Left cardiac atrium (tissue), 4 donors: ENCODE measurements around the gene NCBP2L. TPM values are rescaled to one million over a fixed set of nuclear protein-coding genes. Genes with fewer than 3 reads are reported as not detected.

Experiments used
- ATAC-seq, 2 donors: fragments of 200-7000 bp; cut with Tn5 transposase; one replicate each; pipeline ENCODE4 v1.9.1; 2020; ENCODE audit warnings: mild to moderate bottlenecking in 2 of 2, moderate library complexity in 2 of 2
- DNase-seq: peaks from one replicate; pipeline ENCODE4 v3.0.0-alpha.2; 2020
- intact Hi-C, 2 donors: fragments of 100-400 bp; cut with DNase I; formaldehyde crosslinking; loops; one replicate each; pipeline versions ENCODE4 v1.14.1 to v1.15.1; 2022 to 2023
- long read RNA-seq: library from polyadenylated mRNA; unstranded; transcript quantifications from one replicate; pipeline ENCODE4 v2.0.0, GENCODE V29; 2021
- total RNA-seq, 2 donors: library from RNA; stranded (reverse); fragmentation: NEBNext Ultra II Directional; extraction: Animal tissue kit (Norgen Biotek cat#: 25700); gene quantifications; one replicate each; pipeline ENCODE4 v1.2.1, GENCODE V29; 2021
- donor health status: DM: no; HTN: yes; CAD: no.
- donor health status: DM: no; HTN: yes; CAD: no; lungs with severe emphysema.
- donor health status: DM: yes; HTN: yes; CAD: no.
- donor health status: Dilated cardiomyopathy.

The NCBP2L gene
- not detected for total RNA-seq
- long read RNA-seq = 0 reads

DNA sequence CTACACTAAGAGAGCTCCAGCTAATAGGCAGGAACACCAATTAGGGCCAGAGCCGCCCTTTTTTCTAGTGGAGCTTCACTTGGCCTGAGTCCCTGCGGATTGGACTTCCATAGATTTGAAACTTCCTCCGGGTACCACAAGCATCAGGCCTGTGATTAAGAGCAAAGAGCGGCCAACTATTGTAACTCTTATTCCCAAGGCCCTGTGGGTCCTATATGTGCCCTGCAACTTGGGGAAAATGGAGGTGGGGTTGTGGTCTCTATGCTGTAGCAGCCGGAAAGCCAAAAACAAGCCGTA lies at the start of gene NCBP2L:
TSS of gene NCBP2L (plus strand) at position 198 of the 297 bp plus-strand sequence. CDS start 16,488 bp downstream, outside the sequence.
- intact Hi-C loops = loop anchor here (2.0 to 5.0 kb wide), 3 partner anchors 60 to 119 kb away; no protein-coding TSS in a partner anchor
- DNase-seq (no peak), ATAC-seq (no peak)

DNA sequence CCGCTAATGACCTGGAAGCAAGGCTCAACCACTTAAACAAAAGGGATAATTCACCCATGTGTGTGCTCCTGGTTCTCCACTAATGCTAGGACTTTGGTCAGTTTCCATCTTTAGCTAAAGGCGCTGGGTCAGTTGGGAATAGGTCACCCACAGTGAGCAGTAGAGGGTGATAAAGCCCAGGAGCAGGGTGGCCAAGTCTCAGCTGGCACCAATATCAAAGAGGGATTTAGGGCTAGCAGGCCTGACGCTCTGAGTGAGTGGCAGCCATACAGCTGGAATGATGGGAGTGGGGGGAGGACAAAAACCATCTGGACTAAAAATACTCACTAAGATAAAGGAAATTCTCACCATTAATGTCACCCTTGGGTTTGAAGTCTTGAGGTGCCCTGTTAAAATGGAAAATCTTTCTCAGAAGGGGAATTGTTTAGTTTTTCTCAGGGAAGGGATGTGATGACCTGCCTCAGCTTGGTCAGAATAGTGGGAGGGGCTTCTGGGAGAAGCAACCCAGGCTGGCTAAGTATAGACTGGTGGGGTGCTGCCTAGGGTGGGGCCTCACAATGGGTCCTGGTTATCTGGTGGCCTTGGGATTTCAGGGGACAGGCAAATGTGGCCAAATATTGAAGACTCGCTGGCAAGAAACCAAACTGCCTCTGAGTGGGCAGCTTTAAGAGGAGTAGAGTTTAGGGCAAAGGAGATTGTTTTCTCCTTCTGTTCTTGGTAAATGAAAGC lies 49.0 kb upstream of the NCBP2L start:
- peak; percentile 42 to 49 for ATAC-seq
- intact Hi-C loops = loop anchor here in 1 of 2 donors (5.0 kb wide), 1 partner anchor 39 kb away; no protein-coding TSS in a partner anchor
- DNase-seq = no peak

DNA sequence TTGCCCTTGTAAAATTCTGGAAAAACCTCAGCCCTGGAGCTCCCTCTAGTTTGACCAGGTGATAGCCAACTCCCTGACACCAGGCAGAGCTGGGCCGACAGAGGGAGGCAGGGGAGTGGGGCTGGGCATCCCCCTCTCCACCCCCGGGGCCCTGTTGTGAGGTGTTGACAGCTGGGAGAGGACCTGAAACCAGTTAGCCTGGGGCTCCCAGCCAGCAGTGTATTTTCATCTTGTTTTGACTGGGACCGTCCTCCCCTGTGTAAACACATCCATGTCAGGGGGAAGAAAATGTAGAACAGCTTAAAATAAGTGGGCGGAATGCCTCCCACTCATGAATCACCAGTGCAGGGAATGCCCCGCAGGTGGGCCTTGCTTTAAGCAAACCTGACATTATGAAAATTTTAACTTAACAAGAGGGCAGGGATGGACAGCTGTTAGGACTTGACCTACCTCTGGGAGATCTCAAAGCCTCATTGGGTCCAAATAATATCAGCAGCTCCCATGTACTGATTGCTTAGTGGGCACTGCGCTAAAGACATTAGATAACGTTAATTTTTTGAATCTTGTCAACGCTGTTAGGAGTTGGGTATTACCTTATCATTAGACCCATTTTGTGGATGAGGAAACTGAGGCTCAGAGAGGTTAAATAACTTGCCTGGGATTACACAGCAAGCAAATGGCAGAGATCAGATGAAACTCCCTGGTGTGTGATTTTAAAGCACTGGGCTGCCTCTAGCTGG lies 47.8 kb upstream of the NCBP2L start:
- DNase-seq (no peak), ATAC-seq (peak; percentile 72 to 75)
- intact Hi-C loops = loop anchor here in 1 of 2 donors (5.0 kb wide), 1 partner anchor 38 kb away; no protein-coding TSS in a partner anchor

DNA sequence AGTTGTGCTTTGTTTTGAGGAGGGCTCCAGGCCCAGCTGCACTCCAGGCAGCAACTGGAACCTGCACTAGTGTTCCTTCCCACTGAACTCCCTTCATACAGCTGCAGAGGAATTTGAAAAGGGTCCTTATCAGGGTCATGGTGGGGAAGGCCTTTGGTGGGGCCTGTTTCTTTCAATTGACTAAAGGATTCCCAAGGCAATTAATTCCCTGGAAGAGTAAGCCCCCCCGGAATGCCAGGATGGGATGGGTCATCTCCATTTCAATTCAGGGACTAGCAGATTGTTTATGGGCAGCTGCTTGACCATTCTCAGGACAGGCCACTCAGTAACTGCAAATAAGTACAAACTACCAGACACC lies 47.3 kb upstream of the NCBP2L start:
- no peak for ATAC-seq
- DNase-seq = no peak
- intact Hi-C loops = no loop called here

DNA sequence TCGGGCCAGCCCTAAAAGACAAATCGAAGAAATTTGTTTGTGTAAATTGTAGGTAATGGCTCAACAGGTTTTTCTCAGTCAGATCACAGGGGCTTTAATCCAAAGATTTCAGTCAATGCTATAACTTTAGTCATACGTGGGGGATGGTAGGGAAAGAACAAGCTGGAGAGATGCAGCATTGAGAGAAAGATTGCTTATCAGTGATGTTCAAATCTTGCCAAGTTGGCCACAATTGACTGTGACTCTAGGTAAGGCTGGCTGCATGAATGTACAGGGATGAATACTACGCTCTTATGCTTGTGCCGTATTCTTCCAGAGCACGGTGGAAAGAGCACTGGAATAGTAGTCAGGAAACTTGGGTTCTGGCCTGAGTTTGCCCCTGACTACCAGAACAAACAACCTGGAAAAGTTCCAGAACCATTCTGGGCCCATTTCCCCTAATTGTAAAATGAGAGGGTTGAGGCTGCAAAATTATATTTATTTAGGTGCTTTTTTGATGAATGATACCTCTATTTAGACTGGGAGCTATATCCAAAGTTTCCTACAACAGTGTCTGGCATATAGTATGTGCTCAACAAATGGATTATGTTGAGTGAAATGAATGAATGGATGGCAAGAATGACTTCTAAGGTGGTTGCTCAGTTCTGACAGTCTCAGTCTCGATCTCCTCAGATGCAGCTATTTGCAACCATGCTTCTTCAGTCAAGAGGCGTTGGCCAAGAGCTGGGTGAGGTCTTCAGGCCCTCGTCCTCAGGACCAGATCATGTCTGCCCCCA lies 46.4 kb upstream of the NCBP2L start:
- no peak for ATAC-seq
- no peak for DNase-seq
- intact Hi-C loops = no loop called here

DNA sequence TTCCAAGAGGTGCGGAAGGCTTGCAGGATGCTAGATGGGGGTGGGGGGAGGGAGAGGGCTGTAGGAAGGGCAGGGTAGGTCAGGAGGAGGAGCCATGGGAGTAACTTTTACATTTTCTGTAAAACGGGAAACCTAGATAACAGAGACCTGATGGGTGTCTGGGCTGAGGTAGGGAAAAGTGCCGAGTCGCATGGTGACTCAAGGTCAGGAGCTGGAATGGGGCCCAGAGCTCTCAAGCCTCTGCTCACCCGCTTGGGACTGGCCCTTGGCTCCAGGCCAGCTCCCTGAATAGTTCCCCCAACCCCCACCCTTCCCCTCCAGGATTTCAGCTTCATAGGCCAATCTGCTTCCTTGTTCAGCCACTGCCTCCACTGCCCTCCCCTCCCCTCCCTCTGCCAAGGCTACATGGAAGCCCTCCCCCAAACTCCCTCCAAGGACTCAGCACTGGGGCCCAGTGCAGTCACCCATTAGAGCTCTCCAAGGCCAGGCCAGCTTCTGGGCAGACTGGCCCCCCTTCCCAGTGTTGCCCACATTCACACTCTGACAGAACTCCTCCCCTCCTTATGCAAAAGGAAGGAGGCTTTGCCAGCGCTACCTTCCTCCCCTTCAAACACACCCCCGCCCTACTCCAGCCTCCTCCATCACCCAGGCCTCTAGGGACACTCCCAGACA lies 45.6 kb upstream of the NCBP2L start:
- intact Hi-C loops = no loop called here
- DNase-seq = peak; percentile 90
- ATAC-seq = peak; percentile 84 to 88

DNA sequence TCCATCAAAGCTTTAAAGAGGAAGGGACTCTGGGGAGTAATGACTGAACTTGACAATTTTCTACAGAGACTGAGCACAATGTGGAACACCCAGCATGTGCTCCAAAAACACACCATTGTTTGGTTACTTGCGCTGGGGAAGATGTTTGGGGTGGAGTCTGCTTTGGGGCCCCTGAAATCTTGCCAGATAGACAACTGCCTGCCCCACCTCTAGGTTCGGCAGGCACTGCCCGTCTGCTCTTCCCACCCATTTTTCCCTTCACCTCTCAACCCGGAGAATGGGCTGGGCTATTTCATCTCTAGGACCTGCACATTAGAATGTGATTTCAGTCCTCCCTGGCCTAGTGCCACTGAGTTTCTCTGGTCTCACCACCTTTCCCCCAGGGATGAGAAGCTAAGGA lies 43.8 kb upstream of the NCBP2L start:
- intact Hi-C loops = no loop called here
- no peak for DNase-seq
- no peak for ATAC-seq

DNA sequence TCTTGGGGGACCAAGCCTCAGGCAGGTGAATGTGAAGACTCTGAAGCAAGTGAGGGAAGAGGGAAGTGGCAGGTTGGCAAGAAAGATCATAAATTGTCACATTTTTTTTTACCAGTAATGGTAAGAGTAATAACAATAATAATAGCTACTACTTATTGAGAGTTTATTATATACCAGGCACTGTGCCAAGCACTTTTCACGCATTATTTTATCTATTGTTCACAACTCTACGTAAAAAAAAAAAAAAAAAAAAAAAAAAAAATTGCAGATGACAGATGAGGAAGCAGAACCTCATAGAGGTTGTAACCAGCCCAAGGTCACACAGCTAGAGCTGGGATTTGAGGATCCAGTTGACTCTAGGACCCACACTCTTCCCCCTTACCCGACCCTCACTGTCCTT lies 42.9 kb upstream of the NCBP2L start:
- ATAC-seq = no peak
- intact Hi-C loops = no loop called here
- DNase-seq = no peak

DNA sequence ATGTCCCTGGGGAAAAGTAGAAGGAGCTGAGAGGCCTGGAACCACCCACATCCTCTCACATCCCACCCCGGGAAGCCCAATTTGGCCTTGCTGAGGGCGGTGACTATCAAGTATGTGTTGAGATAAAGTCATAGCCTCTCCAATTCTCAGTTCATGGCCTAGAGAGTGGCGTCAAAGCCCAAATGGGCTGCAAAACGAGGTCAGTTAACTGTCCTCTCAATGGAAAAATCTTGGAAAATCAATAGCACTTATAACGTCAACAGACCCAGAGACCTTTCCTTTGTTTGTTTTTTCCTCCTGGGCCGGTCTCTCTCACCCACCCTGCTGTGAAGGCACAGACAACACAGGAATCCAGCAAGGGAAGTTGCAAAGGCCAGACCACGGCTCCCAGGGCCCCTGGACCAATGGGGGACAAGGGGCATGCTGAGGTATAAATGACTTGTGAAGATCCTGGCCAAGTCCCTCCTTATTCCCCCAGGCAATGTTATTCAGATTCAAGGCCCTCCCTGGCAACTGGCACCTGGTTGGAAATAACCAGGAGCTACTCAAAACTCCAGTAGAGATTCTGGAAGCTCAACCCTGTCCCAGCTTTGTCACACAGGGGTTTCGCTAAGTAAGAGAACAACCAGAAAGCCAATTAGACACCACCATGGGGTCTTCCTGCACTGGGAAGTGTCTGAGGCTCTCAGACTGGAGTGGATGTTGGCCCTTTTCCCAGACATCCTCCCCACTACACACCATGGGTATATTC lies 40.6 kb upstream of the NCBP2L start:
- intact Hi-C loops = no loop called here
- ATAC-seq (peak in 1 of 2 donors; percentile 9), DNase-seq (no peak)

DNA sequence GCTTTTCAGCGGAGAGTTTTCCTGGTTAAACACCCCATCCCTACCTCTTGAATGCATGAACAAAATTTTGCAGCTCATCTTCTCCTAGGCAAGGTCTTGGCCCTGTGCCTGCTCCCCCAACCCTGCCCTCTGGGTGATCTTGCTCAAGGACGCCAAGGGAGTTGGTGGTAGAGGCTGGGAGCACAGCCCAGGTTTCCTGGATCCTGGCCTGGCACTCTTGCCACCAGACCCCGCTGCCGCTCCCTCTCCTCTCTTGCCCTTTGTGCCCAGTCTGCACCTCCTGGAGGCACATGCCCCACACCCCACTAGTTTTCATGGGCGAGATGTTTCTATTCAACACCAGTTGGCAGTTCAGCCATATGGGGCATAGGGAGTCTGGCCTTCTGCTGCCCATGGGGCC lies 39.3 kb upstream of the NCBP2L start:
- DNase-seq (no peak), ATAC-seq (peak in 1 of 2 donors; percentile 15)
- intact Hi-C loops = no loop called here

DNA sequence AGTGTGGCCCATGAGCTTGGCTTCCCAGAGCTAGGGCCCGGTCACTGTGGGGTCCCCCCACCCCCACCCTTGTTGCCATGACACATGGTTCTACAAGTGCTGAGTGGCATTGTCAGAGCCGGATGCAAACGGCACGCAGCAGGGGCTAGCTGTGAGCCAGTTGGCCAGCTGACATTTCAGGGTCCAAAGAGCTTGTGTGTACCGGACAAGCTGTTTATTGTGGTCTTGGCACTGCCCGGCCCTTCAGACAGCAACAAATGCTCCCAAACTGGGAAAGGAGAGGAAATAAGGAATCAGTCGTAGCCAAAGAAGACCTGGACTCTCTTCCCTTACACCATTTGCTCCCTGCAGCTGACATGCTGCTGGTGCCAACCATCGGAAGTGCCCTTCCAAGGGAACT lies 38.8 kb upstream of the NCBP2L start:
- DNase-seq (no peak), ATAC-seq (no peak)
- intact Hi-C loops = no loop called here

DNA sequence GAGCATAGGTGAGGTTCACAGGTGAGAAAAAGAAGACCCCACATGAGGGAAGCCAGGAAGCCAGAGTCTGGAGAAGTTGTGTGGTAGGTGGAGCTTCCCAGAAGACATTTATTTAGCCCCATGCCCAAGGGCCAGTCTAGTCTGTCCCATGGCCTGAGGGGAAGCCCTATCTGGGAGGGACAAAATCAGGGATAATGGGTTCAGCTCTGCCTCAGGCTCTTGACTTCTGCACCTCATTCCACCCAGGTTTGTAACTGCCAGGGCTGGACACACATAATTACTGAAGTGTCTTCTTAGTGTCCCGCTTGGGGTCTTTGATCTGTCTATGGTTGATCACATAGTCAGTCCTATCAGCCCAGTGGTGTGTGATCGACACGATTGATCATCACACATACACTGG lies 38.0 kb upstream of the NCBP2L start:
- ATAC-seq (no peak), DNase-seq (no peak)
- intact Hi-C loops = no loop called here

DNA sequence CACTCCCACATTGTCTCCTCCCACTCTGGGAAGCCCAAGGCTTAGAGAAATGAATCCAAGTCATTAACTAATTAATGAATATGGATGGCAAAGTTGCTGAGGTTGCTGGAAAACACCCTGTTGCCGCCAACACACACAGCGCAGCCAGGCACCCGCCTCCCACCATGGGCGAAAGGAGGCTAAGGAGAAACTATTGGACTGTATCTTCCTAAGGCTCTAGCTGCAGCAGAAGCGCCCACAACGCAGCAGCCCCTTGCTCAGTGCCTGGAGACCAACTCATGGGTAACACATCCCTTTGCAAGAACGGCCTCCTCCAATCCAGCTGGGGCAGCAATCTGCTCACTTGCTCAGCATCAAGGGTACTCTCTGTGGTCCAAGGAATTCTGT lies 36.1 kb upstream of the NCBP2L start:
- DNase-seq (no peak), ATAC-seq (no peak)
- intact Hi-C loops = no loop called here

DNA sequence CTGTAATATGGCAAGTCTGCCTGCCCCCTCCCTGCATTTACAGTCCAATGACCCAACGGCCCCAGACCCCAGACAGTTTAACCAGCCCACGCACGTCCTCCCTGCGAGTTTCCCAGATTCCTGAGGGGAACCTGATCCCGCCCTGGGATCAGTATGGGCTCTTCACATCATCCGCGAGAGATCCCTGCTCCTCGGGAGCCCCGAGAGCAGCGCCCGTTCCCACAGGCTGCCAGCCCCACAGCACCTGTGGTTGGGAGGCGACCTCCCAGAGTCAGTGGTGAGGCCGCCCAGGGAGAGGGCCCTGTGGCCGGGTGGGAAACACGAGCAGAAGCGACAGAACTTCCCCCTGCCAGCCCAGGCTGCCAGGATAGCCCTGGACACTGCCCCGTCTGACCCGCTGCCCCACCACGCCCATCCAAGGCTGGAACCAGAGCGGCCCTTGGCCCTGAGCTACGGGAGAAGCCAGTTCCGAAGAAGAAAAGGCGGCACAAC lies 34.8 kb upstream of the NCBP2L start:
- peak in 1 of 2 donors; percentile 6 for ATAC-seq
- DNase-seq = no peak
- intact Hi-C loops = no loop called here

DNA sequence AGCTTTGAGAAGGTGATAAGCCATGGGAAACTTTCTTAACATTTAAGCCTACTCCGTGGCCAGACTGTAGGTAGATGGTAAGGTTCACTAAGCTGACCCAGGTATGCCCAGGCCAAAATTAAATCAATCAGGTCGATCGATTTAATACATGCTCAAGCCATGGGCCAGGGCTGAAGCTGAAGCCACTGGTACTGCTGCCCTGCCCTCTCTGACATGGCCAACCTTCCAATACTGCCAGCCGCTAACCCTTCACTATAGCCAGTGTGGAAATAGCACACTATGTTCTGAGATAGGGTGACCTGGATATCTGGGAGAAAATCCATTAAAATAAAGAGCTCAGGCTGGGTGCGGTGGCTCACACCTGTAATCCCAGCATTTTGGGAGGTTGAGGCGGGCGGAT lies 33.5 kb upstream of the NCBP2L start:
- ATAC-seq (no peak), DNase-seq (no peak)
- intact Hi-C loops = no loop called here

DNA sequence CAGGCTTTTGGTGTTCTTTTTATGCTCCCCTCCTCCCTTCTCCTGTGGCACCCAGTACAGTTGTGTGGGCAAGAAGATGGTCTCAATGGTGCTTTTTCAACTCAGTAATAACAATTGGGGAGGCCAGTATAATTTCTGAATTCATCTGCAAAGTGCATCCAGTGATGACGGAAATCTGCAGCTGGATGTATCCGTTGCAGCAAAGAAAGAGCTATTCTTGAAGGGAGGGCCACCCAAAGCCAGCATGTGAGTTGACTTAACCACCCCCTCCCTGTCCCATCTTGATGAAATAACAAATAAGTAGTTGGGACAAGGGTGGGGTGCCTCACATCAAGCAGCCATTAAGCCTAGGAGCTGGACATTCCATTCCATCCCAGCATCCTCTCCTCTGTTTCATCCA lies 32.7 kb upstream of the NCBP2L start:
- intact Hi-C loops = no loop called here
- ATAC-seq (no peak), DNase-seq (no peak)

DNA sequence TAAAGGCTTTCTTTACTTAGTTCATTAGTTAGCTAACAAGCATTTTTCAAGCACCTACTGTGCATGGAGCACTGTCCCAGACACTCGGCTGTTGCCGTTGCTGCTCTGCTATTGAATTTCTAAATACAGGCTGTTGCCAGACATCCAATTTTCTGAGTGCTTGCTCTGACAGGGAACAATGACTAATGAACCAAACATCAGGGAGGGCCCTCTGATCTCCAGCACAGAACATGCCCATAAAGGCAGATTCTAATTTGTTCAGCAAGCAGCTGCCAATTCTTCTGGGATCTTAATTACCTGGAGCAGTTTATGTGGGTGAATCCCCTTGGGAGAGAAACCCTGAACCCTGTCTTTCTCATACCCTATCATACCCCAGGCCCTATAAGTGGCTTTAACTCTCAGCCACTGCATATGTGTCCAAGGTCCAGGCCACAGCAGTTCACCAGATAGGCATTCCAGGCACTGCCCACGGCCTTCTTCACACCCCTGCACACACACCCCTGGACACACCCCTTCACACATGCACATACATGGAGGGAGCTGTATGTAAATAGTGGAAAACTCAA lies 29.9 kb upstream of the NCBP2L start:
- peak; percentile 70 to 91 for ATAC-seq
- intact Hi-C loops = no loop called here
- DNase-seq = no peak

DNA sequence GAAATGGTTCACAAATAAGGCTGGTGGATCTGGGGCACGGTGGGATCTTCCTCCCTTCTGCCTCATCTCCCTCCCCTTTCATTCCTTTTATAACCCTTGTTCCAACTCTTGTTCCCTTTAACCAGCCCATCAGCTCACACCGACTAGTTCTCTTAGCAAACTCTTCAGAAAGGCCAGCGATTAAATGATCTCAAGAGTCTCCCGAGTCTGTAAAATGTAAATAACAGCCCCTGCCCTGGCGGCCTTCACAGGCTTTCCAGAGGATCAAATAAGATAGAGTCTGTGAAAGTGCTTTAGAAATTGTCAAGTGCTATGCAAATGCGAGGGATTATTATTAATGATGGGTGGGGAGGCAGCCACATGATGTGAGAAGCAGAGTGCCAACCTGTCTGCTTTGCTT lies 29.0 kb upstream of the NCBP2L start:
- intact Hi-C loops = no loop called here
- ATAC-seq = no peak
- no peak for DNase-seq
